SK-N-SH (cell line): ENCODE results near the gene MYO18B. TPM values are rescaled to one million over a fixed set of nuclear protein-coding genes. Genes with fewer than 3 reads are reported as not detected.

ENCODE experiments used
- CTCF ChIA-PET: fragments of 300-600, 350-600 bp; formaldehyde crosslinking; extraction: SDS; loops from one replicate; lab custom pipeline; 2021; lab: Yijun Ruan, JAX
- POLR2A ChIA-PET: fragments of 350-600 bp; sonication (Branson Sonifier 250); formaldehyde crosslinking; extraction: SDS; loops from one replicate; lab custom pipeline; 2020; ENCODE audit warnings: antibody characterized with exemption, inconsistent platforms; lab: Yijun Ruan, JAX
- DNase-seq: peaks from one replicate; pipeline ENCODE4 v3.0.0; 2012
- H2AFZ ChIP-seq: fragments of 200-600 bp; sonication (generic); 2 replicates; pipeline ENCODE4 v1.8.1; 2016; ENCODE audit warnings: antibody characterized with exemption, mild to moderate bottlenecking, low read depth
- H3F3A ChIP-seq: fragments of 200-600 bp; sonication (generic); replicated peaks from 2 replicates; pipeline ENCODE3; 2016; ENCODE audit warnings: antibody characterized with exemption, mild to moderate bottlenecking; ENCODE audit not compliant: insufficient read depth
- H3K27ac ChIP-seq, 2 experiments: fragments of 200-500 bp in 1 of 2; fragments of 200-600 bp in 1 of 2; sonication (Bioruptor generic) in 1 of 2; sonication (generic), shearing (Covaris generic) in 1 of 2; 2 replicates each; pipeline versions ENCODE4 v1.5.1 to v1.6.1; 2014 to 2016; ENCODE audit warnings: low read depth in 2 of 2, inconsistent platforms in 1 of 2, low read length in 1 of 2, mild to moderate bottlenecking in 1 of 2, mixed read lengths in 1 of 2
- H3K27me3 ChIP-seq: fragments of 200-600 bp; sonication (generic), shearing (Covaris generic); 2 replicates; pipeline ENCODE4 v1.6.1; 2016; ENCODE audit warnings: mixed run types; ENCODE audit not compliant: insufficient read depth
- H3K36me3 ChIP-seq, 2 experiments: fragments of 200-500 bp in 1 of 2; fragments of 200-600 bp in 1 of 2; sonication (Bioruptor generic) in 1 of 2; sonication (generic) in 1 of 2; replicated peaks in 1 of 2; 2 replicates each; pipeline versions ENCODE3 to v1.5.1; 2014 to 2016; ENCODE audit warnings: low read length in 1 of 2, mild to moderate bottlenecking in 1 of 2; ENCODE audit not compliant: insufficient read depth in 2 of 2, control insufficient read depth in 1 of 2
- H3K4me1 ChIP-seq, 2 experiments: fragments of 200-500 bp in 1 of 2; fragments of 200-600 bp in 1 of 2; sonication (Bioruptor generic) in 1 of 2; sonication (generic), shearing (Covaris generic) in 1 of 2; 2 replicates each; pipeline versions ENCODE4 v1.5.1 to v1.6.1; 2014 to 2016; ENCODE audit warnings: low read depth in 1 of 2, low read length in 1 of 2, mixed run types in 1 of 2; ENCODE audit not compliant: insufficient read depth in 2 of 2, control insufficient read depth in 1 of 2
- H3K4me2 ChIP-seq: fragments of 200-600 bp; sonication (generic), shearing (Covaris generic); 2 replicates; pipeline ENCODE4 v1.6.1; 2017; ENCODE audit warnings: mixed run types
- H3K4me3 ChIP-seq, 2 experiments: fragments of 200-500 bp in 1 of 2; fragments of 200-600 bp in 1 of 2; sonication (Bioruptor generic) in 1 of 2; sonication (generic), shearing (Covaris generic) in 1 of 2; 2 replicates each; pipeline versions ENCODE4 v1.5.1 to v1.8.1; 2014 to 2016; ENCODE audit warnings: low read depth in 2 of 2, inconsistent platforms in 1 of 2, low read length in 1 of 2, mild to moderate bottlenecking in 1 of 2, mixed read lengths in 1 of 2, moderate library complexity in 1 of 2
- H3K79me2 ChIP-seq: fragments of 200-600 bp; sonication (generic); 2 replicates; pipeline ENCODE4 v1.8.1; 2017; ENCODE audit warnings: mild to moderate bottlenecking; ENCODE audit not compliant: insufficient read depth
- H3K9ac ChIP-seq: fragments of 200-600 bp; sonication (generic); 2 replicates; pipeline ENCODE4 v1.6.1; 2017; ENCODE audit warnings: mixed run types
- H3K9me2 ChIP-seq: fragments of 200-600 bp; sonication (generic); 2 replicates; pipeline ENCODE4 v1.6.1; 2017; ENCODE audit warnings: mixed run types
- H3K9me3 ChIP-seq: fragments of 200-600 bp; sonication (generic); 2 replicates; pipeline ENCODE4 v1.6.1; 2017; ENCODE audit warnings: mixed run types, mild to moderate bottlenecking, moderate library complexity
- H4K20me1 ChIP-seq: fragments of 200-600 bp; sonication (generic); 2 replicates; pipeline ENCODE4 v1.6.1; 2017; ENCODE audit warnings: mild to moderate bottlenecking, mixed run types; ENCODE audit not compliant: insufficient read depth
- ELF1 ChIP-seq: IDR thresholded peaks from 2 replicates; pipeline ENCODE4 v1.4.0; 2012
- FOSL2 ChIP-seq: IDR thresholded peaks from 2 replicates; pipeline ENCODE4 v1.4.0; 2012; ENCODE audit warnings: low read depth, mild to moderate bottlenecking, moderate library complexity, borderline replicate concordance
- FOXM1 ChIP-seq: IDR thresholded peaks from 2 replicates; pipeline ENCODE4 v1.4.0; 2012; ENCODE audit warnings: low read depth, mild to moderate bottlenecking
- GABPA ChIP-seq: IDR thresholded peaks from 2 replicates; pipeline ENCODE4 v1.4.0; 2012; ENCODE audit warnings: low read depth, mild to moderate bottlenecking
- JUND ChIP-seq: IDR thresholded peaks from 2 replicates; pipeline ENCODE4 v1.4.0; 2012
- MAX ChIP-seq: IDR thresholded peaks from 2 replicates; pipeline ENCODE4 v1.4.0; 2012; ENCODE audit warnings: low read depth
- MXI1 ChIP-seq: IDR thresholded peaks from 2 replicates; pipeline ENCODE4 v1.6.1; 2012; ENCODE audit warnings: mild to moderate bottlenecking, low read depth, low read length, improper control_type of control experiment
- NRF1 ChIP-seq: IDR thresholded peaks from 2 replicates; pipeline ENCODE4 v1.6.1; 2012; ENCODE audit warnings: low read depth, mild to moderate bottlenecking, low read length
- RCOR1 ChIP-seq: fragments of 150-350 bp; IDR thresholded peaks from 2 replicates; pipeline ENCODE4 v1.6.1; 2017; ENCODE audit warnings: antibody characterized with exemption, low read length
- RXRA ChIP-seq: IDR thresholded peaks from 2 replicates; pipeline ENCODE4 v1.4.0; 2012; ENCODE audit warnings: low read depth, mild to moderate bottlenecking, borderline replicate concordance
- SIN3A ChIP-seq: IDR thresholded peaks from 2 replicates; pipeline ENCODE4 v1.6.1; 2012; ENCODE audit warnings: low read depth, mild to moderate bottlenecking, low read length, moderate library complexity, borderline replicate concordance
- SMC3 ChIP-seq: IDR thresholded peaks from 2 replicates; pipeline ENCODE4 v1.6.1; 2012; ENCODE audit warnings: low read depth, low read length, improper control_type of control experiment
- TCF12 ChIP-seq: IDR thresholded peaks from 2 replicates; pipeline ENCODE4 v1.4.0; 2012
- TEAD4 ChIP-seq: IDR thresholded peaks from 2 replicates; pipeline ENCODE4 v1.4.0; 2012; ENCODE audit warnings: mild to moderate bottlenecking, borderline replicate concordance; ENCODE audit not compliant: insufficient read depth
- USF1 ChIP-seq: IDR thresholded peaks from 2 replicates; pipeline ENCODE4 v1.4.0; 2012; ENCODE audit warnings: low read depth, borderline replicate concordance
- YY1 ChIP-seq: IDR thresholded peaks from 2 replicates; pipeline ENCODE4 v1.4.0; 2012; ENCODE audit warnings: low read depth, mild to moderate bottlenecking
- WGBS: methylation state at CpG from one replicate; pipeline ENCODE4 v1.1.6; 2017; ENCODE audit warnings: low lambda C conversion rate; 5-methylcytosine and 5-hydroxymethylcytosine counted together
- polyA plus RNA-seq, 3 experiments: library from polyadenylated mRNA; depleted of rRNA; stranded (reverse); fragments of >200 nt; gene quantifications; 2 replicates each; pipeline ENCODE4 v1.2.3, GENCODE V29; 2012
- TF ChIP-seq, protein P1 (sequence below): fragments of 150-350 bp; IDR thresholded peaks from 2 replicates; pipeline ENCODE4 v1.6.1; 2016; ENCODE audit warnings: mild to moderate bottlenecking, low read depth, low read length
- TF ChIP-seq, protein P2 (sequence below): IDR thresholded peaks from 2 replicates; pipeline ENCODE4 v1.4.0; 2012; ENCODE audit warnings: low read depth, borderline replicate concordance

Gene MYO18B
- polyA plus RNA-seq, 1 of the 3 experiments (the other 2 are of a cell fraction), result 0.05 TPM

- TF ChIP-seq, protein P1, sequence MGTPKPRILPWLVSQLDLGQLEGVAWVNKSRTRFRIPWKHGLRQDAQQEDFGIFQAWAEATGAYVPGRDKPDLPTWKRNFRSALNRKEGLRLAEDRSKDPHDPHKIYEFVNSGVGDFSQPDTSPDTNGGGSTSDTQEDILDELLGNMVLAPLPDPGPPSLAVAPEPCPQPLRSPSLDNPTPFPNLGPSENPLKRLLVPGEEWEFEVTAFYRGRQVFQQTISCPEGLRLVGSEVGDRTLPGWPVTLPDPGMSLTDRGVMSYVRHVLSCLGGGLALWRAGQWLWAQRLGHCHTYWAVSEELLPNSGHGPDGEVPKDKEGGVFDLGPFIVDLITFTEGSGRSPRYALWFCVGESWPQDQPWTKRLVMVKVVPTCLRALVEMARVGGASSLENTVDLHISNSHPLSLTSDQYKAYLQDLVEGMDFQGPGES, result no peak
- TF ChIP-seq JUND (no peak), GABPA (no peak), RCOR1 (no peak), YY1 (no peak)
- TF ChIP-seq, protein P2, sequence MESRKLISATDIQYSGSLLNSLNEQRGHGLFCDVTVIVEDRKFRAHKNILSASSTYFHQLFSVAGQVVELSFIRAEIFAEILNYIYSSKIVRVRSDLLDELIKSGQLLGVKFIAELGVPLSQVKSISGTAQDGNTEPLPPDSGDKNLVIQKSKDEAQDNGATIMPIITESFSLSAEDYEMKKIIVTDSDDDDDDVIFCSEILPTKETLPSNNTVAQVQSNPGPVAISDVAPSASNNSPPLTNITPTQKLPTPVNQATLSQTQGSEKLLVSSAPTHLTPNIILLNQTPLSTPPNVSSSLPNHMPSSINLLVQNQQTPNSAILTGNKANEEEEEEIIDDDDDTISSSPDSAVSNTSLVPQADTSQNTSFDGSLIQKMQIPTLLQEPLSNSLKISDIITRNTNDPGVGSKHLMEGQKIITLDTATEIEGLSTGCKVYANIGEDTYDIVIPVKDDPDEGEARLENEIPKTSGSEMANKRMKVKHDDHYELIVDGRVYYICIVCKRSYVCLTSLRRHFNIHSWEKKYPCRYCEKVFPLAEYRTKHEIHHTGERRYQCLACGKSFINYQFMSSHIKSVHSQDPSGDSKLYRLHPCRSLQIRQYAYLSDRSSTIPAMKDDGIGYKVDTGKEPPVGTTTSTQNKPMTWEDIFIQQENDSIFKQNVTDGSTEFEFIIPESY, result no peak
These were observed 146.5 kb downstream of the MYO18B start (continued) for GRCh38 chr22:25888399-25889054.

GRCh38 chr22:25890651-25891050, 148.7 kb downstream of the MYO18B start:
- Histone ChIP-seq H3K36me3 (no peaks in the 10 kb centered on the region), H2AFZ (no peak overlapping the region), H3F3A (no peaks in the 10 kb centered on the region), H3K27ac (no peak overlapping the region), H3K9me2 (no peaks in the 10 kb centered on the region), H3K27me3 (no peaks in the 10 kb centered on the region), H3K9ac (no peak overlapping the region), H3K4me2 (no peak overlapping the region), H3K9me3 (no peaks in the 10 kb centered on the region), H3K4me1 (no peaks in the 10 kb centered on the region), H3K79me2 (no peaks in the 10 kb centered on the region), H3K4me3 (no peak overlapping the region), H4K20me1 (no peaks in the 10 kb centered on the region)
- POLR2A ChIA-PET, result no interaction called here
- CTCF ChIA-PET, result interaction anchor here (1.1 to 3.7 kb wide), 3 partner anchors 13 to 440 kb away, joined by 3 to 20 read pairs (median 3); no protein-coding TSS in a partner anchor
- TF ChIP-seq USF1 (no peak), SMC3 (no peak), MXI1 (no peak), FOSL2 (no peak), TCF12 (no peak), ELF1 (no peak), NRF1 (no peak), GABPA (no peak), RXRA (no peak), SIN3A (no peak), MAX (no peak), FOXM1 (no peak), TEAD4 (no peak), JUND (no peak)
- TF ChIP-seq, protein P1, result no peak
- no peak for DNase-seq
- 28% methylated on average over 6 of the region's 10 CpGs for WGBS
